Measurements from ENCODE around the gene DAD1.
A peak's percentile ranks its signal among the peaks of the same experiment; 100 is the strongest.
"Not testable (repeated sequence)": the region's sequence is repeated elsewhere in the genome, so short reads cannot be mapped to it uniquely, and the experiment has no call there.

The DAD1 gene

GRCh38 chr14:22598099-22598895, 9.3 kb upstream of the DAD1 start, which contains the start of gene ABHD4:
Gene ABHD4, plus strand, starts transcription at chr14:22598300. Its CDS starts 7 bp downstream, at chr14:22598307.
- DNase-seq = peak; percentile 56

DNA sequence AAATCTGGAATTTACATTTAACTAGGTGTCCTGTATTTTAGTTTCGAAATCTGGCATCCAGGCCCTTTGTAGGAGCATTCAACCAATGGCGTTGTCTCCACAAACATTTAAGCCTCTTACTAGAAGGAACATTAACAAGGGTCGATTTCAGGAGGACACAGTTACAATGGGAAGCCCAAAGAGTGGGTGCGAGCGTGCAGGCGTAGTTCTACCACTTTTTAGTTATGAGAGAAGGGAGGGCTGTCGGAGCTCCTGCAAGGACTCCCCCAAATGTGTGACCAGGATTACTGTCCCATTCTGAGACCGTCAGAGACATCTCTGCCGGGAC, 8.7 kb upstream of the DAD1 start:
- DNase-seq = no peak

DNA sequence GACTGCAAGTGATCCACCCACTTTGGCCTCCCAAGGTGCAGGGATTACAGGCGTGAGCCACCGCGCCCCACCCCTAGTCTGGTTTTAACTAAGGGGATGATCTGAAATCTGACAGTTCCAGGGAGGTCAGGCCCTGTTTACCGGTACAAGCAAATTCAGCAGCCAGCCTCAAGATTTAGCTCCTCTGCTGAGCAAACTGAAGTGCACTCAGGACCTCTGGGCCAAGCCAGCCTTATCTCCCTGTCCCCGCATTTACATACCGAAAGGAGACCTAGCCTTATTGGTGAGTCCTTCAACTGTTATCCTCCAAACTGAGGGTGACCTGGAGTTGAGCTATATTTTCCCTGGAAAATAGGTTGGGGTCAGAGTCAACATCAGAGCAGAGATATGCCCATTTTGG, 8.2 kb upstream of the DAD1 start:
- DNase-seq = no peak

DNA sequence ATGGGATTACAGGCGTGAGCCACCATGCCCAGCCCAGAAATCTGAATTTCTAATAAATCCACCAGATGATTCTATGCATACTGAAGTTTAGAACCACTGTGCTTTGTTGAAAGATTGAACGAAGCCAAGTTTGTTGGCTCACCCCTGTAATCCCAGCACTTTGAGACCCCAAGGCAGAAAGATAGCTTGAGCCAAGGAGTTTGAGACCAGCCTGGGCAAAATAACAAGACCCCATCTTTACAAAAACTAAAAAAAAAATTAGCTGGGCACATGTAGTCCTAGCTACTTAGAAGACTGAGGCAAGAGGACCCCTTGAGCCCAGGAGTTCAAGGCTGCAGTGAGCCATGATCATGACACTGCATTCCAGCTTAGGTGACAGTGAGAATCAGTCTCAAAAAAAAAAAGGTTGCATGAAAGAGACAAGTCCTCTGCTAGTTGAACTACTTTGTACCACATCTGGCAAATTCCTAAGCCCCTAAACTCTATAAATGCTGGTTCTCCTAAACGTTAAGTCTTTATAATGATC, 7.4 kb upstream of the DAD1 start:
- DNase-seq = no peak

DNA sequence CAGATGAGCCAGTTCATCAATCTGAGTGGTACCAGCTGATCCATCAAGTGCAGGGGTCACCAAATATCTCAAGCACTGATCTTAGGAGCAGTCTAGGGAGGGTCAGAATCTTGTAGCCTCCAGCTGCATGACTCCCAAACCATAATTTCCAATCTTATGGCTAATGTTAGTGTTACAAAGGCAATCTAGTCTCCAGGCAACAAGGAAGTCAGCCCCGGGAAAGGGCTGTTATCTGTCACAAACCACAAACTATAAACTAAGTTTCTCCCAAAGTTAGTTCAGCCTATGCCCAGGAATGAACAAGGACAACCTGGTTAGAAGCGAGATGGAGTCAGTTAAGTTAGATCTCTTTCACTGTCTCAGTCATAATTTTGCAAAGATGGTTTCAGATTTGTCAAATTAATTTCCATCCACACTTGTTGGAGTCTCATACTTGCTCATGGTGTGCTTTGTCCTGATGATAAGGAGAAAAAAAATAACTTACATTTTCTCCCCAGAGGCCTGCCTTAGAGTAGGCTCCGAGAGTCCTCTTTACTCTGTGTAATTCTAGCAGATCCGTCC, 5.2 kb upstream of the DAD1 start:
- DNase-seq = no peak

GRCh38 chr14:22593601-22594000, 4.6 kb upstream of the DAD1 start:
- DNase-seq = no peak

DNA sequence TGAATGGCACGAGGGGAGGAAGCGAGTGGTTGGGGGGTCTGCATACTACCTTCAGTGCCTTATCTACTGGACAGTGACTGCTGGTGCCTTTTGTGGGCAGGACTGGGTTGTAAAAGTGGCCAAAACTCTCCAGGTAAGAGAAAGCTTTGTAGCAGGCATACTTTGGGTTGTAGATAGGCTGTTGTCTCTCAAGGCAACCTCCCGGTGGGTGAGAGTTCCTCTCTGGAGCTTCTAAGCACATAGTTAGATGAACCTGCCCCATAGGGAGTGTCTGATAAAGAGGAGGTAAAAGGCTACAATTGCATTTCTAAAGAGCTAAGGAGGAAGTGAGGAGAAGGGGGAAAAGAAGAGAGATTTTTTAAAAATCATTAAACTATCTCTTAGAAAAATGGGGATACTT, 4.2 kb upstream of the DAD1 start:
- no peak for DNase-seq

DNA sequence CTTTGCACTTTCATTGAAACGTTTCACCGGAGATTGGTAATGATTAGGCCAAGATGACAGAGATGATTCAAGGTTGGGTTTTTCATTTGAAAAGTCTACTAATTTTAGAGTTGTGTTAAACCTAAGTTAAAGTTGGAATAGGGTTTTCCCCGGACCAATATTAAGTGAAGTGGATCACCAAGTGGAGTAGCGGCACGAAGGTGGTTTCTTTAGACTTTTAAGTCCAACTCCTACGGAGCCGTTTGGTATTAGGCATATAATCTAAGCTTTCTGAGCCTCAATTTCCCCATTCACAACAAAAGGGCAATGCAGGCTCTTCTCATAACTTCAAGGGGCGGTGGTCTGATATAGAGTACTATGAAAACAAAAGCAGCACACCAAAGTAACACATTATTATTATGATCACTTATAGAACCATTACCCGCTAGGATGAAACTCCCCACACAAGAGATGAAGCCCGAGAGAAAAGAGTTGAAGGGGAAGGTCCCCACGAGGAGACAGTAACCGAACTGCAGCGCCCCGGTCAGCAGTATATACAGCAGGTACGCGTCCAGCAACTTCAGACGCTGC, 413 bp downstream of the DAD1 start:
- no peak for DNase-seq

GRCh38 chr14:22587677-22588422, 1.2 kb downstream of the DAD1 start:
- not testable (repeated sequence) for DNase-seq

DNA sequence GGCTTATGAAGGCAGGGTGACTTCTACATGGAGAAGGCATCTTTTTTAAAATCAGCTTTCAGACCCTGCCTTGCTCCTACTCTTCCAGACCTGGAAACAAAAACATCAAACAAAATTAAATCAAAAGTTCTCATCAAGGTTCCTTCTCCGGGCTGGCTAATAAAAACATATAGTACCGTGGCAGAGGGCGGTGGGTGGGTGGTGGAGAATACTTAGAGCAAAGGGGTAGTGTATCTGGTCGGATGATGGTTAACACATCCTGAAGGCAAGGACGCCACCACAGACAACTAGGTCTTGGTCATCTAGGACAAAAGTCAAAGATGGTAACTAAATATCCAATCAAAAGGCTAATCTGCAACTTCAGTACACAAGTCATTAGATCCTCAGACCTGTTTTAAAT, 1.8 kb downstream of the DAD1 start:
- DNase-seq = no peak

DNA sequence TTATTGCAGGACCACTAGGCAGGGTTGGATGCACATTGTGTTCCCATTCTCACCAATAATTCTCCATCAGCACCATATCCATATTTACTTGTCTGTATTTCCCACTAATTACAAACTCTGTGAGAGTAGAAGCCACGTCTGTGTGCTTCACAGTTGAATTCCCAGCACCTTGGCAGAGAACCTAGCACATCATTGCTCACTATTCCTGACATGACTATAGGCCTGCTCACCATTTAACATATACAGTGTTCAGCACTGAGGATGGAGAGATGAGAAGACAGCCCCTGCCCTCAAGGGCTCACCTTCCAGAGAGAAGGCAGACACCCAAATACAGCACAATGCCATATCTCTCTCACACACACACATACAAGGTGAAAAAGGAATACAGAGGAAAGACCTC, 5.0 kb downstream of the DAD1 start:
- DNase-seq = no peak

DNA sequence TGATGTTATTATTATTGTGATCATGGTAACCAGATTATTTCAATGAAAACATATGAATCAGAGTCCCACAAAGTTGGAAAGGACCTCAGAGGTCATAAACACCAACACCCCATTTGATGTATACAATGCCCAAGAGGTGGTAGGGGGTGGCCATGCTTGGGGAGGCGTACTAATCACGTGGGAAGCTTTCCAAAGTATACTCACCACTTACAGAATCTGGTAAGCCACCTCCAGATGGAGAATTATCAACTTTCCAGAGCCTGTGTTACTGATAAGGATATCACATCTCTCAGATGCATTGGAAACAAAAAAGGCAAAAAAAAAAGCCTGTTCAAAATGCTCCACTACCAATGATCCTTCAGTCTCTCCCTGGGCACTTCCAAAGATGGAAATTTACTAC, 8.4 kb downstream of the DAD1 start:
- DNase-seq = no peak

DNA sequence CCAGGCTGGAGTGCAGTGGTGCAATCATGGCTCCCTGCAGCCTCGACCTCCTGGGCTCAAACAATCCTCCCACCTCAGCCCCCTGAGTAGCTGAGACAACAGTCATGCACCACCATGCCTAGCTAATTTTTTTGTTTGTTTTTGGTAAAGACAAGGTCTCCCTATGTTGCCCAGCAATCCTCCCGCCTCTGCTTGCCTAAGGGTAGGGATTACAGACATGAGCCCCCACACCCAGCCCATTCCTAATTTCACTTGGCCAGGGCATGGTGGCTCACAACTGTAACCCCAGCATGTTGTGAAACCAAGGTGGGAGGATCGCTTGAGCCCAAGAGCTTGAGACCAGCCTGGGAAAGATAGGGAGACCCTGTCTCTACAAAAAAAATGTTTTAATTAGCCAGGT, 9.1 kb downstream of the DAD1 start:
- DNase-seq = no peak

GRCh38 chr14:22579236-22579635, 9.8 kb downstream of the DAD1 start:
- DNase-seq = no peak

DNA sequence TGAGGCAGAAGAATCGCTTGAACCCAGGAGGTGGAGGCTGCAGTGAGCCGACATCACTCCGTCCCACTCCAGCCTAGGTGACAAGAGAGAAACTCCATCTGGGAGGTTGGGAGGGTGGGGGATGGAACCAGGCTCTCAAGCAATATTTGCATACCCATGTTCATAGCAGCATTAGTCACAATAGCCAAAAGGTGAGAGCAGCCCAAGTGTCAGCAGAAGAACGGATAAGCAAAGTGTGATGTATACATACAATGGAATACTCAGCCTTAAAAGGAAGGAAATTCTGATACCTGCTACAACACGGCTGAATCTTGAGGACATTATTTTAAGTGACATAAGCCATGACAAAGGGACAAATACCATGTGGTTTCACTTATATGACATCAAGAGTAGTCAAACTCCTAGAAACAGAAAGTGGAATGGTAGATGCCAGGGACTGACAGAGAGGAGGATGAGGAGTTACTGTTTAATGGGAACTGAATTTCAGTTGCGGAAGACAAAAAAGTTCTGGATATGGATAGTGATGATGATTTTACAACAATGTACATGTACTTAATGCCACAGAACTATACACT, 11.6 kb downstream of the DAD1 start:
- DNase-seq = no peak

- no peak for DNase-seq
Observed at GRCh38 chr14:22573804-22574203, 15.2 kb downstream of the DAD1 start.

DNA sequence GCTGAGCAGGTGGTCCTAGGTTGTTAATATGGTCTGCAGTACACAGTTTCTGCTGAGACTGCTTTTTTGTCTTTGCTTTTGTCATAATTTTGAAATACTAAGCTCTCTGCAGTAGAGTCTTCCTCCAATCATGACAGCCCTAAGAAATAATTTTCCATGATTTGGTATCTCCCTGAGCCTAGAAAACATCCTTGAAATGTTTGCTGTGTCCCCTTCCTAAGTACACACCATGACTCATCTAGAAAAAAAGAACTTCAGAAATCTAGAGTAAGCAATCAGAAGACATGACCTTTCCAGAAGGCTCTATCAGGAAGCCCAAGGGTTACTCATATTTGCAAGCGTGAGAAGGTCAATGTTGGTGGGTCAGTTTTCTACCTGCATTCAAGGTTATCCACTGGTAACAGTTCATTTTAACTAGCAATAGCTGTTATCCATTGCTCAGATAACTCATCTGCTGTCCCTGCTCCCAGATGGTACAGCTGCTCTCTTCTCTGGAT, 16.4 kb downstream of the DAD1 start:
- DNase-seq = no peak

GRCh38 chr14:22570132-22570949, 18.7 kb downstream of the DAD1 start:
- no peak for DNase-seq

GRCh38 chr14:22569737-22570131, 19.3 kb downstream of the DAD1 start:
- no peak for DNase-seq

GRCh38 chr14:22569106-22569736, 19.8 kb downstream of the DAD1 start:
- no peak for DNase-seq

DNA sequence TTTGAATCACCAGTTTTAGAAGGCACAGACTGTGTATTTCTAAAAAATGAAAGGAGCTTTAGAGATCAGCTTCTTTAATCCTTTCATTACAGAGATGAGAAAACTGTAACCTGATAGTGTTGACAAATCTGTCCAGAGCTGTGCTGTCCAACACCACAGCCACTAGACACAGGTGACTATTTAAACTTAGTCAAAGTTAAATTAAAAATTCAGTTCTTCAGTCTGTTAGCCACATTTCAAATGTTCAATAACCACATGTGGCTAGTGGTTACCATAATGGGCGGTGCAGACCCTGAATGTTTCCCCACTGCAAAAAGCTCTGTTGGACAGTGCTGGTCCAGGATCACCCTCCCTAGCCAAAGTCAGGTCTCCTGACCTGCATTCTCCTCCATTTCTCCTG, 21.6 kb downstream of the DAD1 start:
- DNase-seq = no peak

DNA sequence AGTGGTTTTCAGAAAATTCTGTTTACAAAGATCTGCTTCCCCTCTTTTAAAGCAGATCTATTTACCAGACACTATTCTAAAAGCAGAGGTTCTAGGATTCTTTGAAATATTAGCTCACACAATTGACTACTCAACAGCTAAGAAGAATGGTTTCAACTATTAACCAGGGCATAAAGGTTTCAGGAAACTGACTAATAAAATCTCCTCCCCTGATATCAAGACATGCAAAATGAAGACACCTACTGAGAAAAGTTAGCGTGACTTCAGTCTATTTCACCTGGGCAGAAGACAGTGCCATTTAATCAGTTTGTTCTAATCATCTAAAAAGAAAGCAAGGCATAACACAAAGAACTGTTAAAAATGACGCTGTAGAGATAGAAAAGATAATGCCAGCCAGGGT, 22.2 kb downstream of the DAD1 start:
- DNase-seq = no peak

Measured in activated gamma-delta T cell (primary cell).